ENCODE measurements around the gene MRPL37.
"Not testable (repeated sequence)": the region's sequence is repeated elsewhere in the genome, so short reads cannot be mapped to it uniquely, and the experiment has no call there.

The MRPL37 gene

DNA sequence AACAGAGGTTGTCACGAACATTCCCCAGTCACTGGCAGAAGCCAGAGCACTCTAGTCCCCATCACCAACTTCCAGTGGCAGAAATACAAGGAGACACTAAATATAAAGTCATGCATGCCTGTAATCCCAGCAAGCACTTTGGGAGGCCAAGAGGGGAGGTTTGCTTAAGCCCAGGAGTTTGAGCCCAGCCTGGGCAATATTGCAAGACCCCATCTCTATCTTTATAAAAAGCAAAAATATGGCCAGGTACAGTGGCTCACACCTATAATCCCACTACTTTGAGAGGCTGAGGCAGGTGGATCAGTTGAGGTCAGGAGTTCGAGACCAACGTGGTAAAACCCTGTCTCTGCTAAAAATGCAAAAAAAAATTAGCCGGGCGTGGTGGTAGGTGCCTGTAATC, 6.5 kb upstream of the MRPL37 start:
- TF ChIP-seq, protein P1, sequence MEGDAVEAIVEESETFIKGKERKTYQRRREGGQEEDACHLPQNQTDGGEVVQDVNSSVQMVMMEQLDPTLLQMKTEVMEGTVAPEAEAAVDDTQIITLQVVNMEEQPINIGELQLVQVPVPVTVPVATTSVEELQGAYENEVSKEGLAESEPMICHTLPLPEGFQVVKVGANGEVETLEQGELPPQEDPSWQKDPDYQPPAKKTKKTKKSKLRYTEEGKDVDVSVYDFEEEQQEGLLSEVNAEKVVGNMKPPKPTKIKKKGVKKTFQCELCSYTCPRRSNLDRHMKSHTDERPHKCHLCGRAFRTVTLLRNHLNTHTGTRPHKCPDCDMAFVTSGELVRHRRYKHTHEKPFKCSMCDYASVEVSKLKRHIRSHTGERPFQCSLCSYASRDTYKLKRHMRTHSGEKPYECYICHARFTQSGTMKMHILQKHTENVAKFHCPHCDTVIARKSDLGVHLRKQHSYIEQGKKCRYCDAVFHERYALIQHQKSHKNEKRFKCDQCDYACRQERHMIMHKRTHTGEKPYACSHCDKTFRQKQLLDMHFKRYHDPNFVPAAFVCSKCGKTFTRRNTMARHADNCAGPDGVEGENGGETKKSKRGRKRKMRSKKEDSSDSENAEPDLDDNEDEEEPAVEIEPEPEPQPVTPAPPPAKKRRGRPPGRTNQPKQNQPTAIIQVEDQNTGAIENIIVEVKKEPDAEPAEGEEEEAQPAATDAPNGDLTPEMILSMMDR (IDR thresholded peaks at IDR 0.05; ENCODE audit: extremely low read depth, insufficient read depth, missing control alignments): no peak
- in situ Hi-C loops (cut with MboI; ENCODE audit: low pct_unique_long_range_greater_than_20kb, low sequenced_read_pairs, unreplicated experiment): no loop called here
- DNase-seq (ENCODE audit: low spot score): no peak

DNA sequence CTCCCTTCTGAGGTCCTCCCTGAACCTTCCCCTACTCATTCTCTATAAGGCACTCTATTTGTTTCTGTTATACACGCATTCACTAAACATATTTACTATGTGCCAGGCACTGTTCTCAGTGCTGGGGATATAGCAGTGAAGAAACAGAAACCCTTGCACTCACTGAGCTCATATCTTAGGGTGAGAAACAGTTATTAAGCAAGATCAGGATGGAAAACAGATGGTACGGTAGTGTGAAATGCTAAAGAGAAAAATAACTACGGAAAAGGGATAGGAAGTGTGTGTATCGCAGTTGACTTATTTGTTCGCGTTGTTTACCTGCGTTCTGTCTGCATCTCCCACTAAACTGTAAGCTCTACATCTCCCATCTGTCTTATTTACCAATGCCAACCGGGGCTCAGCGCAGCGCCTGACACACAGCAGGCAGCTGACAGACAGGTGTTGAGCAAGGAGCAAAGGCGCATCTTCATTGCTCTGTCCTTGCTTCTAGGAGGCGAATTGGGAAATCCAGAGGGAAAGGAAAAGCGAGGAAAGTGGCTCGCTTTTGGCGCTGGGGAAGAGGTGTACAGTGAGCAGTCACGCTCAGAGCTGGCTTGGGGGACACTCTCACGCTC, 709 bp upstream of the MRPL37 start:
- DNase-seq (ENCODE audit: low spot score): peak; percentile 27
- TF ChIP-seq, protein P1 (IDR thresholded peaks at IDR 0.05; ENCODE audit: extremely low read depth, insufficient read depth, missing control alignments): no peak
- in situ Hi-C loops (cut with MboI; ENCODE audit: low pct_unique_long_range_greater_than_20kb, low sequenced_read_pairs, unreplicated experiment): no loop called here

DNA sequence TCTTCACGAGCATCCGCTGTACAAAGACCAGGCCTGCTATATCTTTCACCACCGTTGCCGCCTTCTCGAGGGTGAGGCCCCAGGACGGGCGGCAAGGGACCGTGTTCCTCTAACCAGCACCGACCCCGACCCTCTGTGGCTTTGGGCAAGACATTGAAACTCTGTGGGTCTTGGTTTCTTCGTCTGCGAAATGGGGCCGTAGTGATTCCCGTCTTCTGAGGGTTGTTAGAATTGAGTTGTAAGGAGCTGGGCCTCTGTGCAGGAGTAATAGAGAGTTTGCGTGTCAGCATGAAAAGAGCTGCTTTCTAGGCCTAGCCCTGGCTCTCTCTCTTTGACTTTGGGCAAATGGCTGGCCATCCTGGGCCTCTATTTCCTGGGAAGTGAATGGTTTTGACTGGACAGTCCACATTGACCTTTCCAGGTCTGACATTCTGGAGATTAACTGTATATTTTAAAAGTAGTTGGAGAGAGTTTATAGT, 591 bp downstream of the MRPL37 start:
- in situ Hi-C loops (cut with MboI; ENCODE audit: low pct_unique_long_range_greater_than_20kb, low sequenced_read_pairs, unreplicated experiment): no loop called here
- TF ChIP-seq, protein P1 (IDR thresholded peaks at IDR 0.05; ENCODE audit: extremely low read depth, insufficient read depth, missing control alignments): no peak
- peak; percentile 39 for DNase-seq (ENCODE audit: low spot score)

DNA sequence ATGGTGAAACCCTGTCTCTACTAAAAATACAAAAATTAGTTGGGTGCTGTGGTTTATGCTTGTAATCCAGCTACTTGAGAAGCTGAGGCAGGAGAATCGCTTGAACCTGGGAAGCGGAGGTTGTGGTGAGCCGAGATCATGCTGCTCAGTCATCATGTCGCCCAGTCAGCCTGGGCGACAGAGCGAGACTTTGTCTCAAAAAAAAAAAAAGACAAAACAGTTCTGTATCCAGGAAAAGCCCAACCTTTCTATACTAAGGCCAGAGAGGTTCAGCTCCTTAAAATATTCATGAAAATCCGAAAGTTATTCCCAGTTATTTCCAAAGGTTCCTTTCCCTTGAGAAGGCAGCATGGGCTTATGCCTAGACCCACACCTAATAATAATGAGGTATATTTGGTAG, 4.2 kb downstream of the MRPL37 start:
- in situ Hi-C loops (cut with MboI; ENCODE audit: low pct_unique_long_range_greater_than_20kb, low sequenced_read_pairs, unreplicated experiment): no loop called here
- TF ChIP-seq, protein P1 (IDR thresholded peaks at IDR 0.05; ENCODE audit: extremely low read depth, insufficient read depth, missing control alignments): no peak
- no peak for DNase-seq (ENCODE audit: low spot score)

DNA sequence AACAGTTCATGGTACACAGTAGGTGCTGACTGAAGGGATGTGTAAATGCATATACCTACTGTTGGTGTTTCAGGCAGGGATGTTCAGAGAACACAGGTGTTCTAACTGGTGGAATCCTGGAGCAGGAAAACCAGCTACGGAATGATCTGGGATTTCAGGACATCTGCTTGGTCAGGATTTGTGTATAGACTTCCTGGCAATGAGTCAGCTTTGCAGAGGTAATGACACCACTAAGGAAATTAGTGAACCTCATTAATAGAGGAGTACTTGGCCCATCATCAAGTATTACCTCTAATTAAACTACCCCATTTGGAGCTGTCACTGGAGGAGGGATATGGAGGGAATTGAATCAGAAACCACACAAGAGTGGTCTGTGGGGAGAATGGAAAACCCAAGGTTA, 7.3 kb downstream of the MRPL37 start:
- in situ Hi-C loops (cut with MboI; ENCODE audit: low pct_unique_long_range_greater_than_20kb, low sequenced_read_pairs, unreplicated experiment): no loop called here
- DNase-seq (ENCODE audit: low spot score): no peak
- TF ChIP-seq, protein P1 (IDR thresholded peaks at IDR 0.05; ENCODE audit: extremely low read depth, insufficient read depth, missing control alignments): no peak

DNA sequence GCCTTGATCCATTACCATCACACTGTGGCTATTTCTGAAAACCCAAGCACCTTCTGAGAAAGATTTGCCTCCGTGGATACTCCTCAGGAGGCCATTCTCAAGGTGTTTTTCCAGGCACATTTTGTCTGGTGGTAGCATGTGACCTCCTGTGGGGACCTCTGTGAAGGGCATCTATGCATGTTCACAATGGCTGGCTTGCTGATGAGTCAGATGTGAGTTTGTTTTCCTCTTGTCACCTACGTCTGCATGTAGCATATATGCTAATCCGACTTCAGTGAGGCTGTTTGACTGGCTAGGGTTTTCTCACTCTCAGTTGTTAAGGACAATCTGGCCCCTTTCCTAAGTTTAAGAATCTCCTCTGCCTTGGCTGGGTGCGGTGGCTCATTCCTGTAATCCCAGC, 7.9 kb downstream of the MRPL37 start:
- DNase-seq (ENCODE audit: low spot score); in situ Hi-C loops (cut with MboI; ENCODE audit: low pct_unique_long_range_greater_than_20kb, low sequenced_read_pairs, unreplicated experiment): not testable (repeated sequence)

DNA sequence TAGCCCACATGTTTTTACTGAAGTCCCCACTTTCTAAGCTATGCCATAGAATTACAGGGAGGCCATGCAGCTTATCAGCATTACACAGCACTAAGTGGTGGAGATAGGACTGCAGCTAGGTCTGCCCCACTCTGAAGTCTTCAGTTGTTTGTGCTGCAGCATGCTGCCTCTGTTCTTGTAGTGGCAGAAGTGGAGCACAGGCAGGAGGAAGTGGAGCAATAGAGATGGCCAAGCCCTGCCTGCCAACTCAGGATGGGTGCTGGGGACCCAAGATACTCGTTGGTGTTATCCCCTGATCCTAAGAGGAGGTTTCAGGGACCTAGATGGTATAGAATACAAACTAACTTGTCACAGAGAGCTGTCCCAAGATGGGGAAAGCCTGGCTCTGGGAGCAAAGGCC, 12.9 kb downstream of the MRPL37 start:
- in situ Hi-C loops (cut with MboI; ENCODE audit: low pct_unique_long_range_greater_than_20kb, low sequenced_read_pairs, unreplicated experiment): no loop called here
- TF ChIP-seq, protein P1 (IDR thresholded peaks at IDR 0.05; ENCODE audit: extremely low read depth, insufficient read depth, missing control alignments): no peak
- no peak for DNase-seq (ENCODE audit: low spot score)

All from GM13977 (cell line).